ENCODE measurements around the gene WWC1. TPM values are rescaled to one million over a fixed set of nuclear protein-coding genes. Genes with fewer than 3 reads are reported as not detected.

The WWC1 gene
- total and polyA plus RNA-seq, 9 of the 15 experiments (the other 6 are each of a cell fraction or from before 2014, with no cell fraction given), result under 0.01 to 0.54 (median 0.42) TPM; not detected in 6

DNA sequence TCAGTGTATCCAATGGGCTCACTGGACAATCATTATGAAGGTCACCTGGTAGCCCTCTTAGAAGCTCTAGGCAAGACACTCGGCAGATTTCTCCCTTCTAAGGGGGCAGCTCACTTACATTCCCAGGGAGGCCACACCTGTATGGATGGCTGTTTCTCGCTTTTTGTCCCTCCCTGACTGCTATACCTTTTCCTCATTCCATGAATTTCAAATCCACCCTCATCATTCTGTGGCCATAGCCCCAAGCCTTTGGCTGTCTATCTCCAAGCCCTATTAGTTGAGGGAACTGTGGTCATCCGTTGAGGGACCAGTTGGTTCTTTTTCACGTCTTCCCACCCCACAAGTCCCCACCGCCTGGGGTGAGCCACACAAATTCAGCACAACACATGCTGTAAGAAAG, 109.8 kb downstream of the WWC1 start (continued):
- no peak for TF ChIP-seq MECOM (CRISPR knock-in tag; IDR thresholded peaks at IDR 0.05)
- no peak for TF ChIP-seq TEAD2 (tag; IDR thresholded peaks at IDR 0.05)
- no peak for TF ChIP-seq ZNF830 (CRISPR knock-in tag; IDR thresholded peaks at IDR 0.05)
- no peak for TF ChIP-seq FOXA1 (IDR thresholded peaks at IDR 0.05; ENCODE audit: borderline replicate concordance)
- no peak for TF ChIP-seq C11orf30 (IDR thresholded peaks at IDR 0.05; ENCODE audit: low read depth)
- TF ChIP-seq SIN3B (IDR thresholded peaks at IDR 0.05; ENCODE audit: low read depth), result no peak
- TF ChIP-seq NFE2L1 (tag; IDR thresholded peaks at IDR 0.05; ENCODE audit: borderline replicate concordance, low read depth), result no peak
- TF ChIP-seq KLF1 (tag; IDR thresholded peaks at IDR 0.05), result no peak

DNA sequence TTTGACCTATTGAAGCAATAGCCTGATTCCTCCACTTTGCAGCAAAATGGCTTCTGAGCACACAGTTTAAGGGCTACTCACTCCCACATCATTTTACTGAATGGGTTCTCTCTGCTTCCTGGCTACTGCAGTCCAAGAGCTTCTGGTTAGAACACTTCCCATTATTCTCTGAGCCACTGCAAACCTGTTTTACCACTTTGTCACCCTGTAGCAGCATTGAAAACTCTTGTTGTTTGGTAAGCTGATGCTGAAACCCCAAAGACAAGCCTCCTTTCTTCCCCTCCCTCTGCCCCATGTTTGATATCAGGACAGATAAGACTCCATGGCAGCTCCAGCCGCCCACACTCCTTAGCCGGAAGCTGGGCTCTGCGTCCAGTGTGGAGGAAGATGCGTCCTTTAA, 110.4 kb downstream of the WWC1 start:
- no peak overlapping the region for H3K27ac ChIP-seq (ENCODE audit: extremely low read depth, low read depth, low read length)
- CTCF ChIA-PET (ENCODE audit: low intra/inter-chr PET ratio), result no interaction called here
- no peak for FAIRE-seq

More for the DNA sequence above, 110.4 kb downstream of the WWC1 start:
- no peaks in the 10 kb centered on the region for H3K9me3 ChIP-seq (replicated peaks; ENCODE audit: control insufficient read depth, insufficient read depth, low read depth, low read length)
- no peak overlapping the region for H3K4me3 ChIP-seq
- H3K79me2 ChIP-seq (ENCODE audit: control insufficient read depth, insufficient read depth, low read length), result no peaks in the 10 kb centered on the region
- no peaks in the 10 kb centered on the region for H3K9me1 ChIP-seq (ENCODE audit: control insufficient read depth, insufficient read depth, low read length)
- no peaks in the 10 kb centered on the region for H3K4me1 ChIP-seq (replicated peaks in 1 of 2; ENCODE audit: control insufficient read depth in 2 of 2, insufficient read depth in 2 of 2, low read length in 2 of 2)
- intact Hi-C loops (cut with micrococcal nuclease), result no loop called here
- BruUV-seq (replicated peaks), result no TSS peak
- ATAC-seq, result no peak
- no peak for TF ChIP-seq CCNT2 (IDR thresholded peaks at IDR 0.05; ENCODE audit: borderline replicate concordance, extremely low read depth, insufficient read length, low read depth, low read length)
- TF ChIP-seq ZC3H11A (IDR thresholded peaks at IDR 0.05; ENCODE audit: low read depth, low read length), result no peak
- TF ChIP-seq, protein P1, sequence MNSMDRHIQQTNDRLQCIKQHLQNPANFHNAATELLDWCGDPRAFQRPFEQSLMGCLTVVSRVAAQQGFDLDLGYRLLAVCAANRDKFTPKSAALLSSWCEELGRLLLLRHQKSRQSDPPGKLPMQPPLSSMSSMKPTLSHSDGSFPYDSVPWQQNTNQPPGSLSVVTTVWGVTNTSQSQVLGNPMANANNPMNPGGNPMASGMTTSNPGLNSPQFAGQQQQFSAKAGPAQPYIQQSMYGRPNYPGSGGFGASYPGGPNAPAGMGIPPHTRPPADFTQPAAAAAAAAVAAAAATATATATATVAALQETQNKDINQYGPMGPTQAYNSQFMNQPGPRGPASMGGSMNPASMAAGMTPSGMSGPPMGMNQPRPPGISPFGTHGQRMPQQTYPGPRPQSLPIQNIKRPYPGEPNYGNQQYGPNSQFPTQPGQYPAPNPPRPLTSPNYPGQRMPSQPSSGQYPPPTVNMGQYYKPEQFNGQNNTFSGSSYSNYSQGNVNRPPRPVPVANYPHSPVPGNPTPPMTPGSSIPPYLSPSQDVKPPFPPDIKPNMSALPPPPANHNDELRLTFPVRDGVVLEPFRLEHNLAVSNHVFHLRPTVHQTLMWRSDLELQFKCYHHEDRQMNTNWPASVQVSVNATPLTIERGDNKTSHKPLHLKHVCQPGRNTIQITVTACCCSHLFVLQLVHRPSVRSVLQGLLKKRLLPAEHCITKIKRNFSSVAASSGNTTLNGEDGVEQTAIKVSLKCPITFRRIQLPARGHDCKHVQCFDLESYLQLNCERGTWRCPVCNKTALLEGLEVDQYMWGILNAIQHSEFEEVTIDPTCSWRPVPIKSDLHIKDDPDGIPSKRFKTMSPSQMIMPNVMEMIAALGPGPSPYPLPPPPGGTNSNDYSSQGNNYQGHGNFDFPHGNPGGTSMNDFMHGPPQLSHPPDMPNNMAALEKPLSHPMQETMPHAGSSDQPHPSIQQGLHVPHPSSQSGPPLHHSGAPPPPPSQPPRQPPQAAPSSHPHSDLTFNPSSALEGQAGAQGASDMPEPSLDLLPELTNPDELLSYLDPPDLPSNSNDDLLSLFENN (IDR thresholded peaks at IDR 0.05; ENCODE audit: low read depth in 2 of 2, low read length in 2 of 2), result no peak
- TF ChIP-seq TSC22D4 (tag; IDR thresholded peaks at IDR 0.05), result no peak
- TF ChIP-seq ETS2 (tag; IDR thresholded peaks at IDR 0.05; ENCODE audit: borderline replicate concordance, poor library complexity, severe bottlenecking), result no peak
- no peak for TF ChIP-seq BACH1 (tag; IDR thresholded peaks at IDR 0.05)
- TF ChIP-seq CREBBP (IDR thresholded peaks at IDR 0.05; ENCODE audit: low read depth, low read length), result no peak
- TF ChIP-seq TEAD4 (IDR thresholded peaks at IDR 0.05; ENCODE audit: low read length), result no peak
- TF ChIP-seq TEAD4 (CRISPR knock-in tag; IDR thresholded peaks at IDR 0.05; ENCODE audit: borderline replicate concordance), result no peak
- in situ Hi-C loops (cut with MboI), result no loop called here
- H3K27me3 ChIP-seq (ENCODE audit: control insufficient read depth in 2 of 2, insufficient read depth in 2 of 2, low read length in 2 of 2), result peaks cover 4 to 19% of the 10 kb centered on the region in 2 experiments; a peak in 3 of 5 replicates
- H4K20me1 ChIP-seq (replicated peaks; ENCODE audit: control insufficient read depth, insufficient read depth, low read length), result no peaks in the 10 kb centered on the region
- no peak for DNase-seq (ENCODE audit: extremely low read depth in 1 of 4, low spot score in 3 of 4)
- POLR2A ChIA-PET, result no interaction called here
- no peaks in the 10 kb centered on the region for H3K36me3 ChIP-seq (ENCODE audit: control insufficient read depth, insufficient read depth, low read length)
- no peak overlapping the region for H3K4me2 ChIP-seq (ENCODE audit: insufficient read depth, low read length)
- H2AFZ ChIP-seq (ENCODE audit: low read depth, low read length), result no peak overlapping the region
- 0% methylated on average over 4 of the region's 4 CpGs for WGBS (ENCODE audit: insufficient coverage, low coverage, missing lambda C conversion rate)
- no peak overlapping the region for H3K9ac ChIP-seq (ENCODE audit: insufficient read depth in 1 of 2, low read depth in 2 of 2, low read length in 2 of 2)

Measured in K562 (cell line).